ENCODE data around the gene SBNO1.

GRCh38 chr12:123282111-123282510, 82.5 kb downstream of the SBNO1 start:
- TF ChIP-seq YY1 (IDR thresholded peaks at IDR 0.05; ENCODE audit: insufficient read depth, insufficient read length), result no peak
- TF ChIP-seq ZNF274 (IDR thresholded peaks at IDR 0.05; ENCODE audit: low read depth, low read length), result no peak
- TF ChIP-seq SUZ12 (IDR thresholded peaks at IDR 0.05; ENCODE audit: extremely low read depth, insufficient read depth, insufficient read length), result no peak
